Osteocyte (in vitro differentiated cells): ENCODE results near the gene TUBB4A. TPM values are rescaled to one million over a fixed set of nuclear protein-coding genes. Genes with fewer than 3 reads are reported as not detected.
A peak's percentile ranks its signal among the peaks of the same experiment; 100 is the strongest.
"Not testable (repeated sequence)": the region's sequence is repeated elsewhere in the genome, so short reads cannot be mapped to it uniquely, and the experiment has no call there.

Experiments used
- DNase-seq: peaks from one replicate; pipeline ENCODE4 v3.0.0; 2021; ENCODE audit warnings: mixed read lengths; ENCODE audit not compliant: unreplicated experiment; ENCODE audit errors: extremely low spot score
- H3K27ac Mint-ChIP-seq: one replicate; pipeline ENCODE4 v1.8.0; 2021; ENCODE audit warnings: mild to moderate bottlenecking, mixed read lengths; ENCODE audit not compliant: unreplicated experiment
- H3K27me3 Mint-ChIP-seq: one replicate; pipeline ENCODE4 v1.8.0; 2021; ENCODE audit warnings: mixed read lengths; ENCODE audit not compliant: unreplicated experiment
- H3K36me3 Mint-ChIP-seq: one replicate; pipeline ENCODE4 v1.8.0; 2021; ENCODE audit warnings: mixed read lengths; ENCODE audit not compliant: unreplicated experiment
- H3K4me1 Mint-ChIP-seq: one replicate; pipeline ENCODE4 v1.8.0; 2021; ENCODE audit warnings: mixed read lengths; ENCODE audit not compliant: unreplicated experiment
- H3K4me3 Mint-ChIP-seq: one replicate; pipeline ENCODE4 v1.8.0; 2021; ENCODE audit warnings: mild to moderate bottlenecking, moderate library complexity, mixed read lengths; ENCODE audit not compliant: unreplicated experiment
- H3K9me3 Mint-ChIP-seq: one replicate; pipeline ENCODE4 v1.8.0; 2021; ENCODE audit warnings: mixed read lengths; ENCODE audit not compliant: unreplicated experiment
- long read RNA-seq: library from polyadenylated mRNA; unstranded; transcript quantifications from one replicate; pipeline ENCODE4 v2.0.0, GENCODE V29; 2021
- total RNA-seq: library from RNA; stranded (reverse); gene quantifications from 2 replicates; pipeline ENCODE4 v1.2.1, GENCODE V29; 2021
- TF ChIP-seq, protein P1 (sequence below): fragments of 200-600 bp; sonication (generic); IDR thresholded peaks from 2 replicates; pipeline ENCODE4 v1.5.0; 2021; ENCODE audit warnings: antibody characterized with exemption, mild to moderate bottlenecking, moderate library complexity

TUBB4A gene
- not detected in 2 replicates for total RNA-seq
- long read RNA-seq: 0 reads

DNA sequence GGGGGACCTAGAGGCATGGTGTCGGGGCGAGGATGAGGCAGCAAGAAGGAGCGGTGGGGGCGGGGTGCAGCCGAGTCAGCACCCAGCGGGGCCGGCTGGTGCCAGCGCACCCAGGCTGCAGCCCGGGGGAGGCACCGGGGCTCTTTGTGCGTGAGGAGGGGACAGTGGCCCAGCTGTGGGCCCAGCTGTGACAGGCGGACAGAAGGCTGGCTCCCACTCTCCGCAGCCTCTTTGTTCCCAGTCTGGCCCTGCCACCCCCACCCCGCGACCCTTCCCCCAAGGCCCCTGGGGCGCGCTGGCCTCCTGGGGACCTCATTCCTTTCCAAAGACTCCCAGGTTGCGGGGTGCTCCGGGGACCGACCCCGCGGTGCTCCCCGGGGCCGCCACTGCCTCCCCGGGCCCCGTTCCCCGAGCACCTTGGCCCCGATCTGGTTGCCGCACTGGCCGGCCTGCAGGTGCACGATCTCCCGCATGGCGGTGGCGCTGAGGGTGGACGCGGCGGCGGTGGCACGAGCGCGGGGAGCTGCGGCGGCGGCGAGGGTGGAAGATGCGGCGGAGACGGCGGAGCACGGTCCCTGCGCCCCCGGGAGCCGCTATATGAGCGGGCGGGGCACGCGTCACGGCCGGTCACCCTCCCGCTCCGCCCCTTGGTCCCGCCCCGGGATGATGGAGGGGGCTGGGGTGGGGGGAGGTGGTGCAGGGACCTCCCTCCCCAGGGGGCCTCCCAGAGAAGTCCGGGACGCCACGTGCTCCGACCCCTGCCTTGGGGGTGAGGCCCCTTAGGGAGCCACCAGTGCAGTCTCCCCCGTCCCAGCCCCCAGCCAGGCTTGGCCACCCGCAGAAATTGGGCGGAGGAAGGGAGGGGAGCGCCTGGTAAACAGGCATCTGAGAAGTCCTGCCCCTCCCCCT lies at the start of gene TUBB4A:
Gene TUBB4A (minus strand): TSS at position 570 of the 909 bp plus-strand sequence. CDS start 97 bp downstream, at position 473.
- H3K27me3 Mint-ChIP-seq: peaks cover 33% of the 10 kb centered on the region
- H3K9me3 Mint-ChIP-seq: no peaks in the 10 kb centered on the region

DNA sequence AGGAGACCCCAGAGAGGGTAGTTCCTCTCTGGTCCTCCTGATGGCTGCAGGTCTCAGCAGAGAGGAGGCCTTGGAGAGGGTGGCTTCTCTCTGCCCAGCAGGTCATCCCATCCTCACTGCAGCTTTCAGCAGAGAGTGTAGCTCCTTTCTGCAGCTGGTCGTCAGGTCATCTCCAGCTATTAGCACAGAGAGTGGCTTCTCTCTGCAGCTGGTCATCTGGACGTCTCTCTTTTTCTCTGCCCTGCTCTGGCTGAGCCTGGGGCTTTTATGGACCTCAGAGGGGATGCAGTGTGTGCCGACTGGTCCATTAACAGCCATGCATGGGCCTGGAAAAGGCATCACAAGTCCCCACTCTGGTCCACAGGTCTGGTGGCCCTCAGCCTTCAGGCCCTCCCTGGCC lies 49.0 kb upstream of the TUBB4A start:
- TF ChIP-seq, protein P1, sequence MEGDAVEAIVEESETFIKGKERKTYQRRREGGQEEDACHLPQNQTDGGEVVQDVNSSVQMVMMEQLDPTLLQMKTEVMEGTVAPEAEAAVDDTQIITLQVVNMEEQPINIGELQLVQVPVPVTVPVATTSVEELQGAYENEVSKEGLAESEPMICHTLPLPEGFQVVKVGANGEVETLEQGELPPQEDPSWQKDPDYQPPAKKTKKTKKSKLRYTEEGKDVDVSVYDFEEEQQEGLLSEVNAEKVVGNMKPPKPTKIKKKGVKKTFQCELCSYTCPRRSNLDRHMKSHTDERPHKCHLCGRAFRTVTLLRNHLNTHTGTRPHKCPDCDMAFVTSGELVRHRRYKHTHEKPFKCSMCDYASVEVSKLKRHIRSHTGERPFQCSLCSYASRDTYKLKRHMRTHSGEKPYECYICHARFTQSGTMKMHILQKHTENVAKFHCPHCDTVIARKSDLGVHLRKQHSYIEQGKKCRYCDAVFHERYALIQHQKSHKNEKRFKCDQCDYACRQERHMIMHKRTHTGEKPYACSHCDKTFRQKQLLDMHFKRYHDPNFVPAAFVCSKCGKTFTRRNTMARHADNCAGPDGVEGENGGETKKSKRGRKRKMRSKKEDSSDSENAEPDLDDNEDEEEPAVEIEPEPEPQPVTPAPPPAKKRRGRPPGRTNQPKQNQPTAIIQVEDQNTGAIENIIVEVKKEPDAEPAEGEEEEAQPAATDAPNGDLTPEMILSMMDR: no peak
- no peak overlapping the region for H3K27ac Mint-ChIP-seq
- no peaks in the 10 kb centered on the region for H3K4me1 Mint-ChIP-seq
- no peak overlapping the region for H3K4me3 Mint-ChIP-seq
- H3K9me3 Mint-ChIP-seq: peaks cover 10% of the 10 kb centered on the region
- H3K36me3 Mint-ChIP-seq: no peaks in the 10 kb centered on the region
- peaks cover 2% of the 10 kb centered on the region for H3K27me3 Mint-ChIP-seq
- no peak for DNase-seq

More for the DNA sequence above, at the start of gene TUBB4A:
- H3K4me1 Mint-ChIP-seq: peaks cover 5% of the 10 kb centered on the region
- H3K4me3 Mint-ChIP-seq: peak within 1 kb of the TSS; percentile 59
- no peaks in the 10 kb centered on the region for H3K36me3 Mint-ChIP-seq
- no peak for DNase-seq
- TF ChIP-seq, protein P1: no peak
- no peak within 1 kb of the TSS for H3K27ac Mint-ChIP-seq

DNA sequence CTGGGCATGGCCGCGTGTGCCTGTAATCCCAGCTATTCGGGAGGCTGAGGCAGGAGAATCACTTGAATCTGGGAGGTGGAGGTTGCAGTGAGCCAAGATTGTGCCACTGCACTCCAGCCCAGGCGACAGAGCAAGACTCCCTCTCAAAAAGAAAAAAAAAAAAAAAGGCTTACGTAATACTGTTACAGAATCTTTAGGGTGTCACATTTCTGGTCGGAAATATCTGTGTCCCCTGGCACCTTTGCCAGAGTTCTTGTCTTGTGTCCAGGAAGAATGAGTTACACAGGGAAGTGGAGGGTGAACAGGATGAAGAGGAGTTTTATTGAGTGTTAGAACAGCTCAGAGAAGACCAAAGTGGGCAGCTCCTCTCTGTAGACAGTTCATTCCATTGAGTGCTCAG lies 48.6 kb upstream of the TUBB4A start:
- H3K9me3 Mint-ChIP-seq: peaks cover 10% of the 10 kb centered on the region
- not testable (repeated sequence) for H3K27ac Mint-ChIP-seq, H3K4me1 Mint-ChIP-seq, DNase-seq, H3K4me3 Mint-ChIP-seq, H3K36me3 Mint-ChIP-seq, H3K27me3 Mint-ChIP-seq

DNA sequence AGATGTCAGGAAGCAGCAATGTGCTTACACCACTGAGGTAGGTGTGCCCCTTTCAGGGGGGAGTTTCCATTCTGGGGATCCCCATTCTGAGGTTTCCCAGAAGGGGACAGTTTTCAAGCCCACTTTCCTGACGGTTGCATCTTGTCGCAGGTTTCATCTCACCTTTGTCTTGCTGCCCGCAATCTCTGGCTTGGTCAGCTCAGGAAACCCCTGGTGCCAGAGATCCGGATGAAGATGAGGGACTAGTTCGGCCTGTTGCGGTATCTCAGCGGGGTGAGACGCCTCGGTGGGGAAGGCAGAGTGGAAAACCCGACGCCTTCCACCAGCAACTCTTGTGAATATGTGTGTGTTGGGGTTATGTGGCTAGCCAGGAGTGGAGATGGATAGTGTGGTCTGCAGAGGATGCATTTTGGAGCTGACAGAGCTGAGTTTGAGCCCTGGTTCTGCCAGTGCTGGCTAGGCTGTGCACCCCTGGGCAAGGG lies 41.8 kb upstream of the TUBB4A start:
- no peak for DNase-seq
- H3K36me3 Mint-ChIP-seq: no peaks in the 10 kb centered on the region
- H3K4me1 Mint-ChIP-seq: no peaks in the 10 kb centered on the region
- peaks cover 10% of the 10 kb centered on the region for H3K9me3 Mint-ChIP-seq
- TF ChIP-seq, protein P1: no peak
- H3K27me3 Mint-ChIP-seq: no peaks in the 10 kb centered on the region
- H3K4me3 Mint-ChIP-seq: no peak overlapping the region
- no peak overlapping the region for H3K27ac Mint-ChIP-seq

DNA sequence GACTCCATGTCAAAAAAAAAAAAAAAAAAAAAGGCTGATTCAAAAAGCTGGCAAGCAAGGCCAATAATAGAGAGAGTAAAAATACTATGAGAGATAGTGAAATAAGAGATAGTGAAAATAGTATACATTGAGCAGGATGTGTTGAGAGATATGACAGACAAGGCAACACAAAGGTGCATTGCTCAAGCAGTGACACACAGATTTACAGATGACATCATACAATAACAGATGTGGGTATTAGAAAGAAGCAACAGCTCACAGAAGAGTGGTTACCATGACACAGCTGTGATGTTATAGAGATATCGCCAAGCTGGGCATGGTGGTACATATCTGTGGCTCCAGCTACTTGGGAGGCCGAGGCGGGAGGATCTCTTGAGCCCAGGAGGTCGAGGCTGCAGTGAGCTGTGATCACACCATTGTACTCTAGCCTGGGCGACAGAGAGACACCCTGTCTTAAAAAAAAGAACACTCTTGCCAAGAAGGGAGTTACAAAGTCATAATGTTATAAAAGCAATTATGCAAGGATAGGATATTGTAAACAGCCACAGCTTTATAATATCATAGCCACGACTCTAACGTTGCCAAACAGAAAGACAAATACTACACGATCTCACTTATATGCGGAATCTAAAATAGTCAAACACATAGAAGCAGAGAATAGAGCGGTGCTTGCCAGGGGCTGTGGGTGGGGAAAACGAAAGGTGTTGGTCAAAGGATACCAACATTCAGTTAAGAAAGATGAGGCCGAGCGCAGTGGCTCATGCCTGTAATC lies 39.0 kb upstream of the TUBB4A start:
- Mint-ChIP-seq H3K4me1 (no peaks in the 10 kb centered on the region), H3K27me3 (no peaks in the 10 kb centered on the region), H3K4me3 (no peak overlapping the region), H3K36me3 (no peaks in the 10 kb centered on the region), H3K27ac (no peak overlapping the region), H3K9me3 (peaks cover 3% of the 10 kb centered on the region)
- TF ChIP-seq, protein P1: no peak
- DNase-seq: no peak
